ENCODE measurements around the gene HIPK4.
"Not testable (repeated sequence)": the region's sequence is repeated elsewhere in the genome, so short reads cannot be mapped to it uniquely, and the experiment has no call there.

HIPK4 gene

DNA sequence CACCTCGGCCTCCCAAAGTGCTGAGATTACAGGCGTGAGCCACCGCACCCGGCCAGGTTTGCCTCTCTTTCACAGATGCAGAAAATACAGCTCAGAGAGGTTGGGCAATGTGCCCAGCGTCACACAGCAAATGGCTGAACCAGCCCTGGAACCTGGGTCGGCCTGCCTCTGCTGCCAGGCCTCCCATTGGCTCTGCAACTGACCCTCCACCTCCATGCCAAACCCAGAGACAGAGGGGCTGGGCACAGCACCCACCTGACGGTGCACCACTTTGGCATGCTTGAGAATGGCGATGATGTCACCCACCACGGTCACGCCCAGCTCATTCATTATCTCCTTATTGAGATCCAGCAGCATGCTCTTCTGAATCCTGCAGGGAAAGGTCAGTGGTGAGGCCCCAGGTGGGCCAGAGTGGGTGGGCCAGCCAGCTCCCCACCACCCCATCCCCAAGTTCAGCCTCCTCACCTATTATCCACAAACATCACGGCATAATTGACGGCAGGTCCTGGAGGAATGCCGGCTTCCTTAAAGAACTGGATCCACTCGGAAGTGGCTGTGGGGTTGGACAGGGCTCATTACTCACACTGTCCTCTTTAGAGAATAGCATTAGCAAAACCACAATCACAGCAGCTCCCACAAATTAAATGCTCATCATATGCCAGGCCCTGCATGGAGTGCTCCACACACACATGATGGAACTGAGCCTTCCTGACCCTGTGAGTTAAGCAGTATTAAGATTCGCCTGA, 54.0 kb downstream of the HIPK4 start:
- Histone ChIP-seq H3K27me3 (no peaks in the 10 kb centered on the region), H4K20me1 (peaks cover 0 to 13% (median 4%) of the 10 kb centered on the region in 11 experiments; a peak in 4 of 22 replicates), H3K9ac (no peak overlapping the region), H3K27ac (no peak overlapping the region), H3K4me1 (peaks cover 0 to 8% (median 0%) of the 10 kb centered on the region in 10 experiments; a peak in 5 of 20 replicates), H3K4me3 (no peak overlapping the region), H3K4me2 (no peak overlapping the region), H3K36me3 (peaks cover 65 to 96% (median 79%) of the 10 kb centered on the region in 11 experiments), H3K9me3 (replicated peaks in 1 of 11) (peaks cover 0 to 11% (median 0%) of the 10 kb centered on the region in 11 experiments; a peak in 8 of 22 replicates)
- TF ChIP-seq Cebpa-rat (IDR thresholded peaks at IDR 0.05), result no peak

GRCh38 chr19:40335101-40335500, 54.9 kb downstream of the HIPK4 start:
- Histone ChIP-seq H3K36me3 (peaks cover 69 to 96% (median 86%) of the 10 kb centered on the region in 11 experiments), H3K9me3 (replicated peaks in 1 of 11) (peaks cover 0 to 11% (median 0%) of the 10 kb centered on the region in 11 experiments; a peak in 8 of 22 replicates), H3K27ac (no peak overlapping the region), H3K9ac (no peak overlapping the region), H3K27me3 (no peaks in the 10 kb centered on the region), H3K4me1 (peaks cover 0 to 8% (median 0%) of the 10 kb centered on the region in 10 experiments; a peak in 5 of 20 replicates), H3K4me2 (no peak overlapping the region), H4K20me1 (peaks cover 0 to 13% (median 4%) of the 10 kb centered on the region in 11 experiments; a peak in 4 of 22 replicates), H3K4me3 (no peak overlapping the region)
- TF ChIP-seq Cebpa-rat (IDR thresholded peaks at IDR 0.05), result no peak

- not testable (repeated sequence) for H3K27ac ChIP-seq, H3K4me3 ChIP-seq, H3K4me1 ChIP-seq, H3K9ac ChIP-seq, H3K27me3 ChIP-seq, H3K4me2 ChIP-seq
- Histone ChIP-seq H4K20me1 (peaks cover 0 to 15% (median 4%) of the 10 kb centered on the region in 11 experiments; a peak in 4 of 22 replicates), H3K36me3 (peaks cover 81 to 98% (median 90%) of the 10 kb centered on the region in 11 experiments), H3K9me3 (replicated peaks in 1 of 11) (peaks cover 0 to 11% (median 0%) of the 10 kb centered on the region in 11 experiments; a peak in 8 of 22 replicates)
Observed at GRCh38 chr19:40333083-40333482, 56.9 kb downstream of the HIPK4 start.

GRCh38 chr19:40332669-40333068, 57.3 kb downstream of the HIPK4 start:
- H3K9ac ChIP-seq, result no peak overlapping the region
- H3K36me3 ChIP-seq, result peaks cover 85 to 98% (median 91%) of the 10 kb centered on the region in 11 experiments
- H4K20me1 ChIP-seq, result peaks cover 0 to 19% (median 4%) of the 10 kb centered on the region in 11 experiments; a peak in 5 of 22 replicates
- no peak overlapping the region for H3K4me2 ChIP-seq
- no peaks in the 10 kb centered on the region for H3K27me3 ChIP-seq
- peaks cover 0 to 11% (median 0%) of the 10 kb centered on the region in 11 experiments; a peak in 8 of 22 replicates for H3K9me3 ChIP-seq (replicated peaks in 1 of 11)
- H3K4me1 ChIP-seq, result peaks cover 0 to 8% (median 0%) of the 10 kb centered on the region in 10 experiments; a peak in 5 of 20 replicates
- TF ChIP-seq Cebpa-rat (IDR thresholded peaks at IDR 0.05), result no peak
- no peak overlapping the region for H3K27ac ChIP-seq
- no peak overlapping the region for H3K4me3 ChIP-seq

GRCh38 chr19:40331052-40331451, 58.9 kb downstream of the HIPK4 start:
- peaks cover 0 to 7% (median 0%) of the 10 kb centered on the region in 11 experiments; a peak in 8 of 22 replicates for H3K9me3 ChIP-seq (replicated peaks in 1 of 11)
- H3K4me3 ChIP-seq, result no peak overlapping the region
- no peak overlapping the region for H3K9ac ChIP-seq
- H3K4me1 ChIP-seq, result peaks cover 0 to 7% (median 0%) of the 10 kb centered on the region in 10 experiments; a peak in 5 of 20 replicates
- H3K36me3 ChIP-seq, result peaks cover 88 to 98% (median 94%) of the 10 kb centered on the region in 11 experiments
- H3K4me2 ChIP-seq, result no peak overlapping the region
- H3K27me3 ChIP-seq, result no peaks in the 10 kb centered on the region
- H4K20me1 ChIP-seq, result peaks cover 0 to 10% (median 0%) of the 10 kb centered on the region in 11 experiments; a peak in 4 of 22 replicates
- TF ChIP-seq Cebpa-rat (IDR thresholded peaks at IDR 0.05), result no peak
- no peak overlapping the region for H3K27ac ChIP-seq

Data from BLaER1 treated with 17β-estradiol and CSF1 and Interleukin-3, amounts not matched to agents 10 nM and 100 nM (cell line).